OCI-LY1 (cell line): Measurements from ENCODE around the gene RGS4.

Source experiments
- CTCF ChIP-seq: fragments of 200-600 bp; sonication (generic), shearing (Covaris generic); IDR thresholded peaks from 2 replicates; pipeline ENCODE4 v1.5.1; 2017; ENCODE audit warnings: mild to moderate bottlenecking, antibody characterized with exemption, low read length, moderate library complexity, mixed read lengths
- EZH2 ChIP-seq: fragments of 200-600 bp; sonication (generic), shearing (Covaris generic); IDR thresholded peaks from 2 replicates; pipeline ENCODE4 v1.8.0; 2017; ENCODE audit warnings: borderline replicate concordance, mixed run types, mild to moderate bottlenecking, antibody characterized with exemption, low read length, moderate library complexity, mixed read lengths

GRCh38 chr1:163060343-163061007 lies 8.7 kb upstream of the RGS4 start:
- no peak for TF ChIP-seq CTCF
- TF ChIP-seq EZH2, result no peak
